ENCODE data around the gene EML5. TPM values are rescaled to one million over a fixed set of nuclear protein-coding genes. Genes with fewer than 3 reads are reported as not detected.
A peak's percentile ranks its signal among the peaks of the same experiment; 100 is the strongest.
"Not testable (repeated sequence)": the region's sequence is repeated elsewhere in the genome, so short reads cannot be mapped to it uniquely, and the experiment has no call there.

Gene EML5
- total and polyA plus RNA-seq, 8 donors = 0.65 to 2.0 (median 1.3) TPM

GRCh38 chr14:88793259-88793625 lies 489 bp upstream of the EML5 start:
- ATAC-seq = peak in 3 of 4 donors; percentile 0 to 8 (median 4)
- Histone ChIP-seq H3K36me3 (no peaks in the 10 kb centered on the region), H3K9me3 (no peaks in the 10 kb centered on the region), H3K27me3 (no peaks in the 10 kb centered on the region), H3K4me1 (peaks cover 0 to 5% (median 0%) of the 10 kb centered on the region in 3 donors), H3K4me3 (peak overlapping the region; percentile 54 to 73 (median 58)), H3K27ac (peak overlapping the region; percentile 59 to 86 (median 77))
- no peak for TF ChIP-seq CTCF (IDR thresholded peaks at IDR 0.05)
- DNase-seq = peak in 1 of 6 donors; percentile 14
- FAIRE-seq = no peak
- intact Hi-C loops (cut with DNase I) = no loop called here
- WGBS, 2 donors = 49 to 51% methylated on average over 13 of the region's 13 CpGs

- DNase-seq (peak in 5 of 6 donors; percentile 18 to 74 (median 39)), ATAC-seq (peak; percentile 8 to 39 (median 16)), FAIRE-seq (no peak)
- H3K36me3 ChIP-seq = no peaks in the 10 kb centered on the region
- H3K27ac ChIP-seq = peak overlapping the region; percentile 59 to 86 (median 77)
- peaks cover 0 to 5% (median 0%) of the 10 kb centered on the region in 3 donors for H3K4me1 ChIP-seq
- no peaks in the 10 kb centered on the region for H3K27me3 ChIP-seq
- H3K9me3 ChIP-seq = no peaks in the 10 kb centered on the region
- peak overlapping the region; percentile 54 to 73 (median 58) for H3K4me3 ChIP-seq
- TF ChIP-seq CTCF (IDR thresholded peaks at IDR 0.05) = no peak
- intact Hi-C loops (cut with DNase I) = no loop called here
- 1% methylated on average over 51 to 52 of the region's 52 CpGs for WGBS, 2 donors
Measured at GRCh38 chr14:88791629-88792472, 902 bp downstream of the EML5 start.

GRCh38 chr14:88791252-88791621 lies 1.5 kb downstream of the EML5 start:
- no peaks in the 10 kb centered on the region for H3K9me3 ChIP-seq
- H3K27me3 ChIP-seq = no peaks in the 10 kb centered on the region
- ATAC-seq (no peak), FAIRE-seq (no peak), DNase-seq (no peak)
- H3K27ac ChIP-seq = no peak overlapping the region
- H3K36me3 ChIP-seq = no peaks in the 10 kb centered on the region
- intact Hi-C loops (cut with DNase I) = no loop called here
- 56 to 60% methylated on average over 3 of the region's 3 CpGs for WGBS, 2 donors
- H3K4me3 ChIP-seq = peak overlapping the region in 1 of 4 donors; percentile 73
- peaks cover 0 to 5% (median 0%) of the 10 kb centered on the region in 3 donors for H3K4me1 ChIP-seq
- no peak for TF ChIP-seq CTCF (IDR thresholded peaks at IDR 0.05)

- intact Hi-C loops (cut with DNase I) = no loop called here
- WGBS, 2 donors = 89 to 90% methylated on average over 5 of the region's 5 CpGs
- no peak overlapping the region for H3K4me3 ChIP-seq
- no peaks in the 10 kb centered on the region for H3K27me3 ChIP-seq
- H3K9me3 ChIP-seq = no peaks in the 10 kb centered on the region
- FAIRE-seq = no peak
- no peak for ATAC-seq
- no peak overlapping the region for H3K27ac ChIP-seq
- H3K36me3 ChIP-seq = no peaks in the 10 kb centered on the region
- no peak for TF ChIP-seq CTCF (IDR thresholded peaks at IDR 0.05)
- H3K4me1 ChIP-seq = peaks cover 0 to 5% (median 0%) of the 10 kb centered on the region in 3 donors
- no peak for DNase-seq
Measured at GRCh38 chr14:88790501-88791251, 2.1 kb downstream of the EML5 start.

GRCh38 chr14:88789573-88789972 lies 3.2 kb downstream of the EML5 start:
- H3K27ac ChIP-seq; H3K4me3 ChIP-seq; ATAC-seq; H3K36me3 ChIP-seq; DNase-seq; H3K27me3 ChIP-seq; intact Hi-C loops (cut with DNase I); FAIRE-seq; H3K4me1 ChIP-seq; H3K9me3 ChIP-seq: not testable (repeated sequence)

Data from pancreas (tissue), 10 donors.